Measurements from ENCODE around the gene ZIC5. TPM values are rescaled to one million over a fixed set of nuclear protein-coding genes. Genes with fewer than 3 reads are reported as not detected.

The ZIC5 gene
- total RNA-seq, 2 donors from 2014 or later: 0.09 to 0.45 TPM

- 14% methylated on average over 9 of the region's 9 CpGs for WGBS
- H3K4me1 ChIP-seq (replicated peaks): no peaks in the 10 kb centered on the region
- TF ChIP-seq POLR2A (IDR thresholded peaks at IDR 0.05) (no peak), POLR2AphosphoS5 (IDR thresholded peaks at IDR 0.05) (no peak), CTCF (IDR thresholded peaks at IDR 0.05) (no peak)
- peaks cover 82% of the 10 kb centered on the region for H3K27me3 ChIP-seq (replicated peaks; ENCODE audit: insufficient read depth)
- no peak for DNase-seq (ENCODE audit: low spot score)
- H3K4me3 ChIP-seq: no peak overlapping the region
- intact Hi-C loops (cut with DNase I): no loop called here
- no peak overlapping the region for H3K27ac ChIP-seq
- no peaks in the 10 kb centered on the region for H3K36me3 ChIP-seq
- H3K9me3 ChIP-seq: no peaks in the 10 kb centered on the region
Measured at GRCh38 chr13:99993660-99994637, 22.4 kb upstream of the ZIC5 start.

GRCh38 chr13:99992949-99993351 is 21.4 kb upstream of the ZIC5 start:
- intact Hi-C loops (cut with DNase I): no loop called here
- 7% methylated on average over 3 of the region's 3 CpGs for WGBS
- Histone ChIP-seq H3K9me3 (no peaks in the 10 kb centered on the region), H3K4me1 (replicated peaks) (no peaks in the 10 kb centered on the region), H3K27me3 (replicated peaks; ENCODE audit: insufficient read depth) (peaks cover 91% of the 10 kb centered on the region), H3K27ac (no peak overlapping the region), H3K4me3 (no peak overlapping the region), H3K36me3 (no peaks in the 10 kb centered on the region)
- no peak for DNase-seq (ENCODE audit: low spot score)
- TF ChIP-seq POLR2AphosphoS5 (IDR thresholded peaks at IDR 0.05) (no peak), CTCF (IDR thresholded peaks at IDR 0.05) (no peak), POLR2A (IDR thresholded peaks at IDR 0.05) (no peak)

GRCh38 chr13:99991828-99992775 is 20.5 kb upstream of the ZIC5 start:
- 9% methylated on average over 36 of the region's 36 CpGs for WGBS
- Histone ChIP-seq H3K36me3 (no peaks in the 10 kb centered on the region), H3K27ac (no peak overlapping the region), H3K9me3 (no peaks in the 10 kb centered on the region), H3K27me3 (replicated peaks; ENCODE audit: insufficient read depth) (peaks cover 91% of the 10 kb centered on the region), H3K4me3 (no peak overlapping the region), H3K4me1 (replicated peaks) (no peaks in the 10 kb centered on the region)
- intact Hi-C loops (cut with DNase I): no loop called here
- DNase-seq (ENCODE audit: low spot score): no peak
- TF ChIP-seq CTCF (IDR thresholded peaks at IDR 0.05) (no peak), POLR2A (IDR thresholded peaks at IDR 0.05) (no peak), POLR2AphosphoS5 (IDR thresholded peaks at IDR 0.05) (no peak)

GRCh38 chr13:99991013-99991827 is 19.7 kb upstream of the ZIC5 start:
- 8% methylated on average over 34 of the region's 35 CpGs for WGBS

More at GRCh38 chr13:99991013-99991827, 19.7 kb upstream of the ZIC5 start:
- no peak for TF ChIP-seq CTCF (IDR thresholded peaks at IDR 0.05)
- no peak for TF ChIP-seq POLR2A (IDR thresholded peaks at IDR 0.05)
- TF ChIP-seq POLR2AphosphoS5 (IDR thresholded peaks at IDR 0.05): no peak
- no peaks in the 10 kb centered on the region for H3K4me1 ChIP-seq (replicated peaks)
- peaks cover 91% of the 10 kb centered on the region for H3K27me3 ChIP-seq (replicated peaks; ENCODE audit: insufficient read depth)
- no peaks in the 10 kb centered on the region for H3K36me3 ChIP-seq
- no peaks in the 10 kb centered on the region for H3K9me3 ChIP-seq
- DNase-seq (ENCODE audit: low spot score): no peak
- H3K4me3 ChIP-seq: no peak overlapping the region
- intact Hi-C loops (cut with DNase I): no loop called here
- H3K27ac ChIP-seq: no peak overlapping the region

All from prostate gland (tissue), 2 donors.